H1 (cell line): Measurements from ENCODE around the gene UBE2A. TPM values are rescaled to one million over a fixed set of nuclear protein-coding genes. Genes with fewer than 3 reads are reported as not detected.

Source experiments
- CTCF ChIA-PET: fragments of 300-600 bp; sonication (Branson Sonifier 250); formaldehyde crosslinking; loops from one replicate; lab custom pipeline; 2021; ENCODE audit not compliant: partially characterized antibody; lab: Charles Lee
- POLR2A ChIA-PET: fragments of 300-600 bp; sonication (Branson Sonifier 250); formaldehyde crosslinking; loops from one replicate; lab custom pipeline; 2021; ENCODE audit warnings: inconsistent platforms; ENCODE audit not compliant: partially characterized antibody; lab: Charles Lee
- DNase-seq, 2 experiments: peaks; one replicate each; pipeline versions ENCODE4 v3.0.0 to v3.0.0-alpha.2; 2010 to 2022; ENCODE audit warnings: low spot score in 2 of 2, low read depth in 1 of 2, mixed read lengths in 1 of 2
- FAIRE-seq: peaks from 2 replicates; lab custom pipeline; 2011; peaks lifted over from hg19 to GRCh38; lab: Jason Lieb, UNC
- H2AFZ ChIP-seq: 2 replicates; pipeline ENCODE4 v1.8.1; 2012; ENCODE audit warnings: low read length, inconsistent platforms
- H2AK5ac ChIP-seq: 2 replicates; pipeline ENCODE4 v1.6.1; 2013; ENCODE audit warnings: low read depth, low read length
- H2BK120ac ChIP-seq: replicated peaks from 2 replicates; pipeline ENCODE3; 2013; ENCODE audit warnings: low read depth, low read length, inconsistent platforms
- H2BK12ac ChIP-seq: 2 replicates; pipeline ENCODE4 v1.6.1; 2013; ENCODE audit warnings: low read depth, low read length
- H2BK15ac ChIP-seq: 2 replicates; pipeline ENCODE4 v1.6.1; 2013; ENCODE audit warnings: low read length
- H2BK20ac ChIP-seq: 2 replicates; pipeline ENCODE4 v1.6.1; 2013; ENCODE audit warnings: low read length
- H2BK5ac ChIP-seq: 2 replicates; pipeline ENCODE4 v1.6.1; 2013; ENCODE audit warnings: low read depth, low read length
- H3K14ac ChIP-seq: 2 replicates; pipeline ENCODE4 v1.6.1; 2013; ENCODE audit warnings: inconsistent platforms; ENCODE audit not compliant: insufficient read length
- H3K18ac ChIP-seq: 2 replicates; pipeline ENCODE4 v1.6.1; 2013; ENCODE audit warnings: low read length; ENCODE audit errors: extremely low read depth
- H3K23ac ChIP-seq: 2 replicates; pipeline ENCODE4 v1.6.1; 2013; ENCODE audit warnings: inconsistent platforms; ENCODE audit not compliant: insufficient read length
- H3K23me2 ChIP-seq: 2 replicates; pipeline ENCODE4 v1.6.1; 2013; ENCODE audit warnings: low read depth, low read length
- H3K27ac ChIP-seq: 2 replicates; pipeline ENCODE4 v1.6.1; 2011; ENCODE audit warnings: low read depth, low read length, inconsistent platforms
- H3K27me3 ChIP-seq, 4 experiments: replicated peaks in 1 of 4; 1 replicate in 1 of 4; 2 replicates in 3 of 4; pipeline versions ENCODE4 v1.6.1 to v1.8.1; 2011 to 2013; ENCODE audit warnings: low read length in 3 of 4, mild to moderate bottlenecking in 3 of 4, inconsistent platforms in 2 of 4, mixed read lengths in 2 of 4, moderate library complexity in 1 of 4; ENCODE audit not compliant: control insufficient read depth in 3 of 4, insufficient read depth in 3 of 4; ENCODE audit errors: extremely low read depth in 1 of 4
- H3K36me3 ChIP-seq, 4 experiments: 2 replicates each; pipeline versions ENCODE4 v1.6.1 to v1.8.1; 2011 to 2013; ENCODE audit warnings: mild to moderate bottlenecking in 4 of 4, low read length in 3 of 4, moderate library complexity in 2 of 4, control low read depth in 1 of 4, inconsistent platforms in 1 of 4; ENCODE audit not compliant: insufficient read depth in 4 of 4, control insufficient read depth in 2 of 4
- H3K4ac ChIP-seq: replicated peaks from 2 replicates; pipeline ENCODE3; 2013; ENCODE audit warnings: low read length, low read depth, mixed read lengths, inconsistent platforms; ENCODE audit not compliant: insufficient read length
- H3K4me1 ChIP-seq, 4 experiments: replicated peaks in 1 of 4; 1 replicate in 1 of 4; 2 replicates in 3 of 4; pipeline versions ENCODE4 v1.6.1 to v1.8.1; 2011 to 2013; ENCODE audit warnings: low read length in 3 of 4, inconsistent platforms in 2 of 4, mixed read lengths in 1 of 4; ENCODE audit not compliant: insufficient read depth in 4 of 4, control insufficient read depth in 3 of 4
- H3K4me2 ChIP-seq, 2 experiments: 2 replicates each; pipeline versions ENCODE4 v1.6.1 to v1.8.1; 2011 to 2013; ENCODE audit warnings: low read depth in 2 of 2, low read length in 2 of 2, control low read depth in 1 of 2, inconsistent platforms in 1 of 2, mild to moderate bottlenecking in 1 of 2; ENCODE audit not compliant: insufficient read depth in 1 of 2
- H3K4me3 ChIP-seq, 4 experiments: fragments of 200-600, 300-600 bp in 1 of 4; sonication (generic), shearing (Covaris generic), sonication (Bioruptor Twin) in 1 of 4; 2 replicates each; pipeline versions ENCODE4 v1.5.1 to v1.8.1; 2011 to 2016; ENCODE audit warnings: low read length in 4 of 4, low read depth in 3 of 4, control low read depth in 2 of 4, inconsistent platforms in 2 of 4, mild to moderate bottlenecking in 2 of 4, mixed read lengths in 1 of 4, moderate library complexity in 1 of 4; ENCODE audit not compliant: insufficient read depth in 2 of 4; ENCODE audit errors: extremely low read depth in 1 of 4
- H3K56ac ChIP-seq: replicated peaks from 2 replicates; pipeline ENCODE3; 2013; ENCODE audit warnings: low read depth, mild to moderate bottlenecking, mixed read lengths, low read length, inconsistent platforms; ENCODE audit not compliant: insufficient read length
- H3K79me1 ChIP-seq: 2 replicates; pipeline ENCODE4 v1.6.1; 2013; ENCODE audit warnings: low read depth, low read length, control low read depth
- H3K79me2 ChIP-seq, 2 experiments: 2 replicates each; pipeline versions ENCODE4 v1.6.1 to v1.8.1; 2012 to 2013; ENCODE audit warnings: low read length in 2 of 2, mild to moderate bottlenecking in 2 of 2, inconsistent platforms in 1 of 2; ENCODE audit not compliant: insufficient read depth in 2 of 2, control insufficient read depth in 1 of 2
- H3K9ac ChIP-seq, 4 experiments: replicated peaks in 1 of 4; 1 replicate in 1 of 4; 2 replicates in 3 of 4; pipeline versions ENCODE4 v1.6.1 to v1.8.1; 2011 to 2013; ENCODE audit warnings: low read depth in 3 of 4, low read length in 3 of 4, control low read depth in 2 of 4, mild to moderate bottlenecking in 2 of 4, moderate library complexity in 2 of 4, inconsistent platforms in 1 of 4; ENCODE audit errors: extremely low read depth in 1 of 4
- H3K9me3 ChIP-seq, 2 experiments: 2 replicates each; pipeline versions ENCODE4 v1.6.1 to v1.8.1; 2012 to 2013; ENCODE audit warnings: mild to moderate bottlenecking in 2 of 2, moderate library complexity in 2 of 2, control low read depth in 1 of 2, inconsistent platforms in 1 of 2, low read depth in 1 of 2, low read length in 1 of 2, mixed read lengths in 1 of 2; ENCODE audit not compliant: insufficient read depth in 2 of 2
- H4K20me1 ChIP-seq, 2 experiments: replicated peaks in 1 of 2; 2 replicates each; pipeline versions ENCODE3 to v1.8.1; 2011 to 2013; ENCODE audit warnings: inconsistent platforms in 2 of 2, low read length in 2 of 2, mild to moderate bottlenecking in 1 of 2; ENCODE audit not compliant: insufficient read depth in 2 of 2, control insufficient read depth in 1 of 2
- H4K5ac ChIP-seq: 2 replicates; pipeline ENCODE4 v1.6.1; 2013; ENCODE audit warnings: low read length, low read depth, mixed read lengths, inconsistent platforms; ENCODE audit not compliant: insufficient read length
- H4K8ac ChIP-seq: 2 replicates; pipeline ENCODE4 v1.8.0; 2013; ENCODE audit warnings: mild to moderate bottlenecking, moderate library complexity, low read length, inconsistent platforms; ENCODE audit not compliant: insufficient read depth; ENCODE audit errors: extremely low read depth
- H4K91ac ChIP-seq: replicated peaks from 2 replicates; pipeline ENCODE3; 2013; ENCODE audit warnings: low read length, mixed read lengths, inconsistent platforms; ENCODE audit not compliant: insufficient read length
- BACH1 ChIP-seq: IDR thresholded peaks from 2 replicates; pipeline ENCODE4 v1.6.1; 2012; ENCODE audit warnings: low read length, improper control_type of control experiment
- CBX5 ChIP-seq: fragments of 300-800, 300-1000 bp; sonication (generic); IDR thresholded peaks from 2 replicates; pipeline ENCODE4 v1.7.1; 2016; ENCODE audit warnings: antibody characterized with exemption, low read length, low read depth
- CBX8 ChIP-seq: fragments of 300-800, 300-1000 bp; sonication (generic); IDR thresholded peaks from 2 replicates; pipeline ENCODE4 v1.7.1; 2016; ENCODE audit warnings: low read depth, low read length, borderline replicate concordance
- GABPA ChIP-seq: IDR thresholded peaks from 2 replicates; pipeline ENCODE4 v1.6.1; 2011; ENCODE audit warnings: mild to moderate bottlenecking, low read length, moderate library complexity, borderline replicate concordance; ENCODE audit not compliant: insufficient read depth
- HDAC2 ChIP-seq, 2 experiments: fragments of 300-600 bp in 1 of 2; sonication (generic) in 1 of 2; IDR thresholded peaks; 2 replicates each; pipeline ENCODE4 v1.6.1; 2011 to 2012; ENCODE audit warnings: low read depth in 2 of 2, low read length in 2 of 2, mild to moderate bottlenecking in 2 of 2, moderate library complexity in 2 of 2, borderline replicate concordance in 1 of 2, inconsistent platforms in 1 of 2
- KDM4A ChIP-seq: IDR thresholded peaks from one replicate; pipeline ENCODE4 v1.7.1; 2012; ENCODE audit warnings: low read depth, mild to moderate bottlenecking, moderate library complexity, low read length, inconsistent platforms; ENCODE audit not compliant: severe bottlenecking
- NANOG ChIP-seq: IDR thresholded peaks from 2 replicates; pipeline ENCODE4 v1.6.1; 2011; ENCODE audit warnings: low read length, low read depth, mild to moderate bottlenecking, inconsistent platforms; ENCODE audit not compliant: insufficient read depth, poor library complexity, severe bottlenecking
- SIX5 ChIP-seq: IDR thresholded peaks from 2 replicates; pipeline ENCODE4 v1.6.1; 2011; ENCODE audit warnings: mild to moderate bottlenecking, low read depth, low read length
- WGBS, 2 experiments: shearing (Covaris generic) in 1 of 2; methylation state at CpG; one replicate each; pipeline versions ENCODE4 v1.1.6 to v1.1.7; 2013 to 2015; ENCODE audit warnings: low lambda C conversion rate in 2 of 2, mixed read lengths in 2 of 2, inconsistent platforms in 1 of 2, low coverage in 1 of 2, missing lambda C conversion rate in 1 of 2; ENCODE audit not compliant: insufficient replicate concordance in 2 of 2, insufficient coverage in 1 of 2, insufficient read length in 1 of 2; ENCODE audit errors: extremely low coverage in 1 of 2, missing lambda C conversion rate in 1 of 2; 5-methylcytosine and 5-hydroxymethylcytosine counted together
- polyA plus RNA-seq, 7 experiments: library from polyadenylated mRNA; depleted of rRNA in 3 of 7; stranded (reverse) in 5 of 7; unstranded in 2 of 7; fragments of >200 nt in 5 of 7; fragments of 200-250 nt in 2 of 7; gene quantifications; 1 replicate in 5 of 7; 2 replicates in 1 of 7; 4 replicates in 1 of 7; pipeline versions ENCODE4 v1.2.1 to v1.2.3, GENCODE V29; 2011 to 2013; ENCODE audit warnings: missing spikeins in 2 of 7, mixed read lengths in 2 of 7
- total RNA-seq: library from RNA; stranded (reverse); fragmentation: NEBNext Ultra II Directional; extraction: Animal tissue kit (Norgen Biotek cat#: 25700); gene quantifications from 2 replicates; pipeline ENCODE4 v1.2.1, GENCODE V29; 2021
- TF ChIP-seq, protein P1 (sequence below): IDR thresholded peaks from 2 replicates; pipeline ENCODE4 v1.6.1; 2012; ENCODE audit warnings: low read length, inconsistent platforms

The UBE2A gene
- total and polyA plus RNA-seq, 2 of the 8 experiments (the other 6 are each of a cell fraction or from before 2014, with no cell fraction given), result 24.8 to 43.9 TPM

- no peak overlapping the region for H3K9ac ChIP-seq
- no peaks in the 10 kb centered on the region for H3K9me3 ChIP-seq
- H2BK20ac ChIP-seq, result no peak overlapping the region
- ChIA-PET CTCF (interaction anchor here (0.6 kb wide), 2 partner anchors 62 to 158 kb away, joined by 3 read pairs; no protein-coding TSS in a partner anchor), POLR2A (no interaction called here)
- no peak overlapping the region for H3K56ac ChIP-seq
- no peaks in the 10 kb centered on the region for H3K4me1 ChIP-seq
- H2BK12ac ChIP-seq, result no peak overlapping the region
- 89% methylated on average over 8 of the region's 11 CpGs; no CpG with 5 or more reads in 1 of the 2 experiments for WGBS, 2 experiments
- H2AFZ ChIP-seq, result no peak overlapping the region
- no peak overlapping the region for H2BK120ac ChIP-seq
- no peaks in the 10 kb centered on the region for H3K79me1 ChIP-seq
- H3K14ac ChIP-seq, result no peak overlapping the region
- no peak overlapping the region for H4K5ac ChIP-seq
- no peaks in the 10 kb centered on the region for H4K20me1 ChIP-seq
- H3K23ac ChIP-seq, result no peak overlapping the region
- H3K4me2 ChIP-seq, result no peak overlapping the region
- TF ChIP-seq, protein P1, sequence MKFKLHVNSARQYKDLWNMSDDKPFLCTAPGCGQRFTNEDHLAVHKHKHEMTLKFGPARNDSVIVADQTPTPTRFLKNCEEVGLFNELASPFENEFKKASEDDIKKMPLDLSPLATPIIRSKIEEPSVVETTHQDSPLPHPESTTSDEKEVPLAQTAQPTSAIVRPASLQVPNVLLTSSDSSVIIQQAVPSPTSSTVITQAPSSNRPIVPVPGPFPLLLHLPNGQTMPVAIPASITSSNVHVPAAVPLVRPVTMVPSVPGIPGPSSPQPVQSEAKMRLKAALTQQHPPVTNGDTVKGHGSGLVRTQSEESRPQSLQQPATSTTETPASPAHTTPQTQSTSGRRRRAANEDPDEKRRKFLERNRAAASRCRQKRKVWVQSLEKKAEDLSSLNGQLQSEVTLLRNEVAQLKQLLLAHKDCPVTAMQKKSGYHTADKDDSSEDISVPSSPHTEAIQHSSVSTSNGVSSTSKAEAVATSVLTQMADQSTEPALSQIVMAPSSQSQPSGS, result no peak
- TF ChIP-seq KDM4A (no peak), SIX5 (no peak), HDAC2 (IDR thresholded peaks at IDR 0.05; ENCODE audit: borderline replicate concordance in 1 of 2, low read depth in 2 of 2, low read length in 2 of 2) (no peak), CBX8 (no peak), CBX5 (no peak), BACH1 (no peak), GABPA (no peak), NANOG (no peak)
- no peak overlapping the region for H3K4ac ChIP-seq
- H3K4me3 ChIP-seq, result no peak overlapping the region
- H3K79me2 ChIP-seq, result no peaks in the 10 kb centered on the region
- H3K23me2 ChIP-seq, result no peaks in the 10 kb centered on the region
- H2AK5ac ChIP-seq, result no peak overlapping the region
- H2BK15ac ChIP-seq, result no peak overlapping the region
- FAIRE-seq, result no peak
- no peak overlapping the region for H2BK5ac ChIP-seq
- H3K18ac ChIP-seq, result no peak overlapping the region
- H3K27ac ChIP-seq, result no peak overlapping the region
- peaks cover 0 to 3% (median 0%) of the 10 kb centered on the region in 4 experiments; a peak in 1 of 8 replicates for H3K36me3 ChIP-seq
- no peak for DNase-seq
- no peak overlapping the region for H4K91ac ChIP-seq
- H4K8ac ChIP-seq, result no peak overlapping the region
- H3K27me3 ChIP-seq, result no peaks in the 10 kb centered on the region
These were observed 50.1 kb downstream of the UBE2A start for GRCh38 chrX:119624417-119624816.
